H9 (cell line): ENCODE measurements around the gene PCDH9. TPM values are rescaled to one million over a fixed set of nuclear protein-coding genes. Genes with fewer than 3 reads are reported as not detected.

Experiments used
- DNase-seq: peaks from one replicate; pipeline ENCODE4 v3.0.0-alpha.2; 2017
- H2AFZ ChIP-seq: one replicate; pipeline ENCODE4 v1.6.1; 2013; ENCODE audit warnings: mild to moderate bottlenecking, low read length, control low read depth, moderate library complexity
- H2AK5ac ChIP-seq: 2 replicates; pipeline ENCODE4 v1.6.1; 2013; ENCODE audit warnings: low read length, control low read depth, mixed read lengths; ENCODE audit not compliant: insufficient read length
- H2BK120ac ChIP-seq: one replicate; pipeline ENCODE4 v1.6.1; 2013; ENCODE audit warnings: low read depth, mild to moderate bottlenecking, low read length, control low read depth, inconsistent platforms; ENCODE audit not compliant: poor library complexity, severe bottlenecking
- H2BK12ac ChIP-seq: 2 replicates; pipeline ENCODE4 v1.6.1; 2013; ENCODE audit warnings: low read length, control low read depth, mixed read lengths, low read depth; ENCODE audit not compliant: insufficient read length
- H2BK15ac ChIP-seq: 2 replicates; pipeline ENCODE4 v1.6.1; 2013; ENCODE audit warnings: low read depth, low read length, control low read depth
- H2BK20ac ChIP-seq: one replicate; pipeline ENCODE4 v1.6.1; 2013; ENCODE audit warnings: low read depth, mild to moderate bottlenecking, low read length, control low read depth, inconsistent platforms; ENCODE audit not compliant: poor library complexity, severe bottlenecking
- H2BK5ac ChIP-seq: 2 replicates; pipeline ENCODE4 v1.6.1; 2013; ENCODE audit warnings: low read length, control low read depth, mixed read lengths; ENCODE audit not compliant: insufficient read length
- H3K14ac ChIP-seq: 2 replicates; pipeline ENCODE4 v1.6.1; 2013; ENCODE audit warnings: low read length, control low read depth; ENCODE audit not compliant: insufficient read depth
- H3K18ac ChIP-seq: 2 replicates; pipeline ENCODE4 v1.6.1; 2013; ENCODE audit warnings: low read depth, mild to moderate bottlenecking, mixed read lengths, low read length, control low read depth; ENCODE audit not compliant: insufficient read length
- H3K23ac ChIP-seq: 2 replicates; pipeline ENCODE4 v1.6.1; 2013; ENCODE audit warnings: low read length, control low read depth, mixed read lengths, low read depth; ENCODE audit not compliant: insufficient read length
- H3K23me2 ChIP-seq: 2 replicates; pipeline ENCODE4 v1.6.1; 2013; ENCODE audit warnings: low read depth, mild to moderate bottlenecking, mixed read lengths, low read length, control low read depth; ENCODE audit not compliant: insufficient read length, poor library complexity, severe bottlenecking
- H3K27ac ChIP-seq: 2 replicates; pipeline ENCODE4 v1.5.1; 2013; ENCODE audit warnings: low read length, control low read depth, mixed read lengths, low read depth; ENCODE audit not compliant: insufficient read length
- H3K27me3 ChIP-seq: 2 replicates; pipeline ENCODE4 v1.6.1; 2013; ENCODE audit warnings: low read length, control low read depth, inconsistent platforms; ENCODE audit not compliant: insufficient read depth
- H3K4ac ChIP-seq: 2 replicates; pipeline ENCODE4 v1.6.1; 2013; ENCODE audit warnings: low read depth, mild to moderate bottlenecking, control low read depth, inconsistent platforms, low read length, moderate library complexity
- H3K4me1 ChIP-seq: 2 replicates; pipeline ENCODE4 v1.6.1; 2013; ENCODE audit warnings: low read length, control low read depth, inconsistent platforms; ENCODE audit not compliant: insufficient read depth
- H3K4me2 ChIP-seq: 2 replicates; pipeline ENCODE4 v1.6.1; 2013; ENCODE audit warnings: low read length, control low read depth, mixed read lengths; ENCODE audit not compliant: insufficient read length, insufficient read depth
- H3K56ac ChIP-seq: 2 replicates; pipeline ENCODE4 v1.6.1; 2013; ENCODE audit warnings: low read depth, mild to moderate bottlenecking, mixed read lengths, low read length, control low read depth; ENCODE audit not compliant: insufficient read length
- H3K79me1 ChIP-seq: 2 replicates; pipeline ENCODE4 v1.6.1; 2013; ENCODE audit warnings: low read depth, mild to moderate bottlenecking, moderate library complexity, low read length, control low read depth, inconsistent platforms; ENCODE audit not compliant: insufficient read depth, poor library complexity, severe bottlenecking
- H3K79me2 ChIP-seq: 2 replicates; pipeline ENCODE4 v1.6.1; 2013; ENCODE audit warnings: low read length, control low read depth, inconsistent platforms; ENCODE audit not compliant: insufficient read depth
- H3K9ac ChIP-seq: 2 replicates; pipeline ENCODE4 v1.6.1; 2013; ENCODE audit warnings: low read length, control low read depth, mixed read lengths; ENCODE audit not compliant: insufficient read length; ENCODE audit errors: extremely low read depth
- H3K9me3 ChIP-seq: one replicate; pipeline ENCODE4 v1.6.1; 2013; ENCODE audit warnings: low read depth, low read length, inconsistent platforms; ENCODE audit not compliant: control insufficient read depth
- H3T11ph ChIP-seq: one replicate; pipeline ENCODE4 v1.6.1; 2013; ENCODE audit warnings: mild to moderate bottlenecking, low read length, control low read depth, inconsistent platforms
- H4K20me1 ChIP-seq: one replicate; pipeline ENCODE4 v1.6.1; 2013; ENCODE audit not compliant: control insufficient read depth, insufficient read length, insufficient read depth
- H4K5ac ChIP-seq: 2 replicates; pipeline ENCODE4 v1.6.1; 2013; ENCODE audit warnings: low read depth, mild to moderate bottlenecking, mixed read lengths, low read length, control low read depth; ENCODE audit not compliant: insufficient read length
- H4K8ac ChIP-seq: replicated peaks from 2 replicates; pipeline ENCODE4 v1.6.1; 2013; ENCODE audit warnings: low read length, control low read depth, mixed read lengths, low read depth; ENCODE audit not compliant: insufficient read length
- H4K91ac ChIP-seq: 2 replicates; pipeline ENCODE4 v1.6.1; 2013; ENCODE audit warnings: low read depth, mild to moderate bottlenecking, moderate library complexity, mixed read lengths, low read length, control low read depth; ENCODE audit not compliant: insufficient read length
- H3K27ac Mint-ChIP-seq, 3 experiments: 2 replicates in 2 of 3; 3 replicates in 1 of 3; pipeline ENCODE4 v1.8.0; 2020 to 2021; ENCODE audit warnings: mixed read lengths in 3 of 3, mild to moderate bottlenecking in 1 of 3, moderate library complexity in 1 of 3
- H3K27me3 Mint-ChIP-seq: 2 replicates; pipeline ENCODE4 v1.8.0; 2021; ENCODE audit warnings: low read depth, mild to moderate bottlenecking, moderate library complexity, mixed read lengths
- H3K36me3 Mint-ChIP-seq, 3 experiments: 2 replicates in 2 of 3; 3 replicates in 1 of 3; pipeline ENCODE4 v1.8.0; 2020 to 2021; ENCODE audit warnings: low read depth in 3 of 3, mixed read lengths in 3 of 3; ENCODE audit not compliant: insufficient read depth in 1 of 3
- H3K4me1 Mint-ChIP-seq, 2 experiments: 2 replicates each; pipeline ENCODE4 v1.8.0; 2020; ENCODE audit warnings: mixed read lengths in 2 of 2
- H3K4me3 Mint-ChIP-seq, 2 experiments: 2 replicates in 1 of 2; 3 replicates in 1 of 2; pipeline ENCODE4 v1.8.0; 2020 to 2021; ENCODE audit warnings: mild to moderate bottlenecking in 2 of 2, mixed read lengths in 2 of 2, moderate library complexity in 1 of 2
- H3K9me3 Mint-ChIP-seq, 2 experiments: 2 replicates in 1 of 2; 3 replicates in 1 of 2; pipeline ENCODE4 v1.8.0; 2020; ENCODE audit warnings: mild to moderate bottlenecking in 2 of 2, mixed read lengths in 2 of 2, moderate library complexity in 1 of 2
- WGBS: extraction: QIAGEN DNeasy Blood & Tissue Kit; methylation state at CpG from one replicate; pipeline ENCODE4 v1.1.7; 2013; ENCODE audit warnings: missing lambda C conversion rate, low lambda C conversion rate, mixed read lengths; ENCODE audit not compliant: insufficient read length; ENCODE audit errors: extremely low coverage; 5-methylcytosine and 5-hydroxymethylcytosine counted together
- total RNA-seq: library from RNA; stranded (reverse); gene quantifications from 2 replicates; pipeline ENCODE4 v1.2.1, GENCODE V29; 2021
- TF ChIP-seq, protein P1 (sequence below): fragments of 200-600 bp; sonication (generic); conservative IDR thresholded peaks from 3 replicates; pipeline ENCODE4 v1.8.0; 2021; ENCODE audit warnings: antibody characterized with exemption, mild to moderate bottlenecking

PCDH9 gene
- total RNA-seq, 1 experiment from 2014 or later, result 0.11 TPM

- H3K27me3 ChIP-seq, result no peaks in the 10 kb centered on the region; the same call in 1 of the 2 replicates
- H3K79me2 ChIP-seq, result no peaks in the 10 kb centered on the region
- H2BK12ac ChIP-seq, result no peak overlapping the region
- H3K9me3 ChIP-seq, result no peaks in the 10 kb centered on the region
- no peak overlapping the region for H3K27ac ChIP-seq
- H2BK15ac ChIP-seq, result no peak overlapping the region
- no peak overlapping the region for H3K4me3 Mint-ChIP-seq
- no peak overlapping the region for H3K56ac ChIP-seq
- H4K5ac ChIP-seq, result no peak overlapping the region
- peaks cover 16 to 17% of the 10 kb centered on the region in 2 experiments for H3K4me1 Mint-ChIP-seq
- no peak overlapping the region for H3K4me2 ChIP-seq
- no peaks in the 10 kb centered on the region for H3K9me3 Mint-ChIP-seq
- H2AK5ac ChIP-seq, result no peak overlapping the region
- H4K91ac ChIP-seq, result no peak overlapping the region
- H3K36me3 Mint-ChIP-seq, result no peaks in the 10 kb centered on the region
- H3K18ac ChIP-seq, result no peak overlapping the region
- no peak overlapping the region for H3K9ac ChIP-seq
- DNase-seq, result no peak
- no peak overlapping the region for H2AFZ ChIP-seq
- no peak overlapping the region for H3K14ac ChIP-seq
- H3K79me1 ChIP-seq, result no peaks in the 10 kb centered on the region
- H3K23me2 ChIP-seq, result no peaks in the 10 kb centered on the region
- no peak overlapping the region for H2BK20ac ChIP-seq
- no peak overlapping the region; a peak in 1 of 7 replicates for H3K27ac Mint-ChIP-seq
- H3T11ph ChIP-seq, result no peak overlapping the region
- no peak overlapping the region for H4K8ac ChIP-seq
- no peak overlapping the region for H3K4ac ChIP-seq
- no CpG with 5 or more reads among the region's 4 CpGs for WGBS
- TF ChIP-seq, protein P1, sequence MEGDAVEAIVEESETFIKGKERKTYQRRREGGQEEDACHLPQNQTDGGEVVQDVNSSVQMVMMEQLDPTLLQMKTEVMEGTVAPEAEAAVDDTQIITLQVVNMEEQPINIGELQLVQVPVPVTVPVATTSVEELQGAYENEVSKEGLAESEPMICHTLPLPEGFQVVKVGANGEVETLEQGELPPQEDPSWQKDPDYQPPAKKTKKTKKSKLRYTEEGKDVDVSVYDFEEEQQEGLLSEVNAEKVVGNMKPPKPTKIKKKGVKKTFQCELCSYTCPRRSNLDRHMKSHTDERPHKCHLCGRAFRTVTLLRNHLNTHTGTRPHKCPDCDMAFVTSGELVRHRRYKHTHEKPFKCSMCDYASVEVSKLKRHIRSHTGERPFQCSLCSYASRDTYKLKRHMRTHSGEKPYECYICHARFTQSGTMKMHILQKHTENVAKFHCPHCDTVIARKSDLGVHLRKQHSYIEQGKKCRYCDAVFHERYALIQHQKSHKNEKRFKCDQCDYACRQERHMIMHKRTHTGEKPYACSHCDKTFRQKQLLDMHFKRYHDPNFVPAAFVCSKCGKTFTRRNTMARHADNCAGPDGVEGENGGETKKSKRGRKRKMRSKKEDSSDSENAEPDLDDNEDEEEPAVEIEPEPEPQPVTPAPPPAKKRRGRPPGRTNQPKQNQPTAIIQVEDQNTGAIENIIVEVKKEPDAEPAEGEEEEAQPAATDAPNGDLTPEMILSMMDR, result no peak
- H3K27me3 Mint-ChIP-seq, result no peaks in the 10 kb centered on the region
- H2BK120ac ChIP-seq, result no peak overlapping the region
- H2BK5ac ChIP-seq, result no peak overlapping the region
- H3K23ac ChIP-seq, result no peak overlapping the region
- peaks cover 10% of the 10 kb centered on the region; the same call in 1 of the 2 replicates for H3K4me1 ChIP-seq
- no peaks in the 10 kb centered on the region for H4K20me1 ChIP-seq
These were observed 885.2 kb downstream of the PCDH9 start for GRCh38 chr13:66344805-66345517.
